Cerebellar nuclear complex (tissue), 1 donor: ENCODE measurements around the gene SPATA33.
"Not testable (repeated sequence)": the region's sequence is repeated elsewhere in the genome, so short reads cannot be mapped to it uniquely, and the experiment has no call there.

ENCODE experiments used
- DNase-seq, 2 experiments: peaks; one replicate each; lab custom pipeline; 2025; lab: John Stamatoyannopoulos, UW

The SPATA33 gene

DNA sequence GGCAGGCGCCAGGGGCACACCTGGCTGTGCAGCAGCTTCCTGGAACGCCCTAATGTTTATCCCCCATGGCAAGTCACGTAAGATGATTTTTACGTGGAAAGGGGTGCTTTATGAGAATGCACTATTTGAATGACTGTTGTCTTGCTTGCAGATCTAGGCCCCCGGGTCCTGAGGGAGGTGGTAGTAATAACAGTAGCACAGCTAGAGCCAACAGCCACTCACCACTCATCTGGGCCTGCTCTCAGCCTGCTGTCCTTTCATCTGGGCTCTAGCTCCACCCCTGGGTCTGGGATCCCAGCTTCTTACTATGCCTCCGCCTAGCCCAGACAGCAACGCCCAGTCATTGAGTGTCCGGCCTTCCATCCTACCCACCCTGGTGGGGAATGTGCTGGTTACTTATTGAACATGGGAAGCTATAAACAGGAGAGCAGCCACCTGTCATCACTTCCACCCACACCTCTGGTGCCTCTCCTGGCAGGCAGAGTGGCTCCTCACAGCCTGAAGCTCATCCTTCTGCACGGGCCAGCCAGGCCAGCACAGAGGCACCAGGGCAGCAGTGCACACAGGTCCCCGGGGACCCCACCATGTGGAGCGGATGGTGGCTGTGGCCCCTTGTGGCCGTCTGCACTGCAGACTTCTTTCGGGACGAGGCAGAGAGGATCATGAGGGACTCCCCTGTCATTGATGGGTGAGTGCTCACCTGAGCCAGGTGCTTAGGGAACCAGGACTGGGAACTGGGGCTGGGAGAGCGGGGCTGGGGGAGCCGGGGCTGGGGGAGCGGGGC lies 27.6 kb upstream of the SPATA33 start:
- DNase-seq = no peak

DNA sequence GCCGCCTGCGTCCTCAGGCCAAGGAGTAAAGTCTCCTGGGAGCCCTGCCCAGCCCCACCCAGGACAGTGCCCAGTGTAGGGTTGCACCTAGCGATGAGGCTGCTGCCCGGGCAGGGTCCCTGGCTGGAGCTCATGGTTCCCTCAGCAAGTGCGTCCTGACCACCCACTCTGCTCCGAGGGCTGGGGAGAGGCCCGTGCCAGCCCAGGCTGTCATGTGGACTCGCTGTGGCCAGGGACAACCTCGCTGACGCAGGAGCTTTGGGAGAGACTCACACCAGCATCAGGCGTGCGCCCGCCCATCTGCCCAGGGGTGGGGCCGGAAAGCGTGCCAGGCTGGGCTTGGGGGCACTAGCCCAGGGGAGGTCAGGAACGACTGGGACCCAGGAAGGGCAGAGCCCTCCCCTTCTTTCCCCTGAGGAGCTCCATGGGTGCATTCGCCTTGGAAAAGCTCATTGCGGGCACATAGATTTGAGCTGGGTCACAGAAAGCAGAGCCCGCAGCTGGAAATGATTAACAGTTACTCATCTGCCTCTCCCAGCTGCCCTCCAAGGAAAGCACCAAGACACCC lies 24.5 kb upstream of the SPATA33 start:
- no peak for DNase-seq

DNA sequence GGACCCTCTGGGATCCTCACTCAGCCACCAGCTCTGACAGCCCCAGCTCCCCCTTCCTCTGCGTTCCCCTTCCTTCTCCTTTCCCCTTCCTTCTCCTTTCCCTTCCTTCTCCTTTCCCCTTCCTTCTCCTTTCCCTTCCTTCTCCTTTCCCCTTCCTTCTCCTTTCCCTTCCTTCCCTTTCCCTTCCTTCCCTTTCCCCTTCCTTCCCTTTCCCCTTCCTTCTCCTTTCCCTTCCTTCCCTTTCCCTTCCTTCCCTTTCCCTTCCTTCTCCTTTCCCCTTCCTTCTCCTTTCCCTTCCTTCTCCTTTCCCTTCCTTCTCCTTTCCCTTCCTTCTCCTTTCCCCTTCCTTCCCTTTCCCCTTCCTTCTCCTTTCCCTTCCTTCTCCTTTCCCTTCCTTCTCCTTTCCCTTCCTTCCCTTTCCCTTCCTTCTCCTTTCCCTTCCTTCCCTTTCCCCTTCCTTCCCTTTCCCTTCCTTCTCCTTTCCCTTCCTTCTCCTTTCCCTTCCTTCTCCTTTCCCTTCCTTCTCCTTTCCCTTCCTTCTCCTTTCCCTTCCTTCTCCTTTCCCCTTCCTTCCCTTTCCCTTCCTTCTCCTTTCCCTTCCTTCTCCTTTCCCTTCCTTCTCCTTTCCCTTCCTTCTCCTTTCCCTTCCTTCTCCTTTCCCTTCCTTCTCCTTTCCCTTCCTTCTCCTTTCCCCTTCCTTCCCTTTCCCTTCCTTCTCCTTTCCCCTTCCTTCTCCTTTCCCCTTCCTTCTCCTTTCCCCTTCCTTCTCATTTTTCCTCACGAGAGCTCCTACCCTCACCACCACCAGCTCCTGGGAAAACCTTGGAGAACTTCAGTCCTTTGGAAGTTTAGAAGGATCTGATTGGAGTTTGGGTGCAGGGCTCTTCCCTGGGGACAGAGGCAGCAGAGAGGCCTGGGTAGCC lies 22.9 kb upstream of the SPATA33 start:
- not testable (repeated sequence) for DNase-seq

DNA sequence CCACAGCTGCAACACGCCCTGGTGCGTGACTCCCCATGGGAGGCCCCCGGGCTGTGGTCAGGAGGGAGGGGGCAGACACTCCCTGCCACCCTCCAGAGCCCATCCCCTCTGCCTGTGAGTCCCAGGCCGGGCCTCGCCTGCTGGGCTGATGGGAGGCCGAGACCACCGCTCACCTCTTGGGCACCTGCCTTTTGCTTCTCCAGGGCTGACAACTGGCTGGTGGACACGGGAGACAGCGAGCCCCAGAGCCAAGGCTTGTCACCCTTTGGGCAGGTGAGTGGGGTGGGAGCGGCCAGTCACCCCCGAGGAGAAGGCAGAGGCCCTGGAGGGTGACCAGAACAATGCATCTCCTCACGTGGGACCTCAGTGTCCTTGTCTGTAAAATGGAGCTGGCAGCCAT lies 21.0 kb upstream of the SPATA33 start:
- no peak for DNase-seq

DNA sequence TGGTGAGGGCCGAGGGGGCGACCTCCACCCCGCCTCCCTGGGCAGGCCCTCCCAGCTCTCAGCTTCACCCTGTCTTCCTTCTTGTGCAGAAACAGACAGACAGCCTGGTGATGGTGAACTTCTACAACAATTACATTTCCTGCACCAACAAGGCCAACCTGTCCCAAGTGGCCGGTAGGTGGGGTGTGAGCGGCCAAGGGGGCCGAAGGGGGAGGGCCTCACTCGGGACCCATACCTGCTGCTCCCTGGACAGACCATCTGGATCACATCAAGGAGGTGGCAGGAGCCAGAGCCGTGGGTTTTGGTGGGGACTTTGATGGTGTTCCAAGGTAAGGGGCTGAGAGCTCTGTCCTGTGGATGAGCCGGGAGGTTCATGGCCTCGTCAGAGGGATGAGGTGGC lies 20.3 kb upstream of the SPATA33 start:
- no peak for DNase-seq

DNA sequence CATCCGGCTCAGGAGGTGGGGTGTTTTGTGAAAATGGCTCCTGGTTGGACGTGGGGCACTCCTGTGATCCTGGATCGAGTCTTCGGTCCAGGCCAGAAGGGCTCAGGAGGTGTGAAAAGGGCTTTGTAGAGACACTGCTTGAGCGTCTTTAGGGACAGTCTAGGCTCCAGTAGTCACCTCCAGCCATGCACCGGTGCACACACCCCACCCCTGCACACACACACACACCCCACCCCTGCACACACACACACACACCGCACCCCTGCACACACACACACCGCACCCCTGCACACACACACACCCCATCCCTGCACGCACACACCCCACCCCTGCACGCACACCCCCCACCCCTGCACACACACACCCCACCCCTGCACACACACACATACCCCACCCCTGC lies 19.2 kb upstream of the SPATA33 start:
- no peak for DNase-seq

DNA sequence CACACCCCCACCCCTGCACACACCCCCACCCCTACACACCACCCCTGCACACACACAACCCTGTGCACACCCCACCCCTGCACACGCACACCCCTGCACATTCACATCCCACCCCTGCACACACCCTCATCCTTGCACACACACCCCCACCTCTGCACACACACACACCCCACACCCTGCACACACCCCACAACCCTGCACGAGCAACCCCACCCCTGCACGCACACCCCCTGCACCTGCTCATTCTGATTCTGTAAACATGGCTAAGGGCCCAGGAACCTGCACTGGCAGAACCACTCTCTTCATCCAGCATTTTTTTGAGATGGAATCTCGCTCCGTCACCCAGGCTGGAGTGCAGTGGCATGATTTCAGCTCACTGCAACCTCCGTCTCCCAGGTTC lies 18.3 kb upstream of the SPATA33 start:
- no peak for DNase-seq

DNA sequence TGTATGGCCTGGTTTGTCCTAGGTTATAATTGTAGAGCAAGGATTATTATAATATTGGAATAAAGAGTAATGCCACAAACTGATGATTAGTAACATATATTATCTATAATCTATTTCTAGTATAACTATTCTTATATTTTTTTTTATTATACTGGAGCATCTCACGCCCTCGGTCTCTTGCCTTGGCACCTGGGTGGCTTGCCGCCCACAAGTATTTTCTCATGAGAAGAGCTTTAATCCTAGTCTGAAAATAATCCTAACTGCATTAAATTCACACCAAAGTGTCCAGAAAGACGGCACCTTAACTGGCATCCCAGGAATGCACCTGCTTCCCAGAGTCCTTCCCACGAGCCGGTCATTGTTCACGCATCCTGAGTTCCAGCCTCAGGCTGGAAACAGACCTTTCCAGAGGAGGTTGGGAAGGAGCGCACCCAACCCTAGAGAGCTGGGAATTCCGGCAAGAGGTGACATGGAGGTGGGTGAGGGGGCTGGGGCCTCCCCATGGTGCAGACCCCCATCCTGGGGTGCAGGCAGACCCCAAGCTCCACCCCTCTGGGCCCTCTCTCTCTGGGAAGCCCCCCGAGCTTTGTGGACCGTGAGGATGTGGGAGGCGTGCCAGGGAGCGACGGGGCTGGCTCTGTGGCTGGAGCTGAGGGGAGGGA lies 16.0 kb upstream of the SPATA33 start:
- DNase-seq = no peak

DNA sequence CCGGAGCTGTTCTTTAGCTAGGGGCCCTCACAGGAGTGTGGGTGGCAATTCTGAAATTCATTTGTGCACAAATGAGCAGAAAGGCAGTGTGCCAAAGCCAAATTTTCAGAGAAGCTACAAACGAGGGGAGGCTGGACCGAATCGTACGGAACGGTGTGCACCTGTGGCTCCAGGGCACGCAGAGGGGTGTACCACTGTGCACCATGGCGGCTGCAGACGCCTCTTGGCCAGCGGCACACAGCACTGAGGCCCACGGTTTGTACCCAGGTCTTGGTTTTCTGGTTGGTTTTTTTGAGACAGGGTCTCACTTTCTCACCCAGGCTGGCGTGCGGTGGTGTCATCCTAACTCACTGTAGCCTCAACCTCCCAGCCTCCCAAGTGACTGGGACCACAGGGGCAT lies 15.1 kb upstream of the SPATA33 start:
- no peak for DNase-seq

DNA sequence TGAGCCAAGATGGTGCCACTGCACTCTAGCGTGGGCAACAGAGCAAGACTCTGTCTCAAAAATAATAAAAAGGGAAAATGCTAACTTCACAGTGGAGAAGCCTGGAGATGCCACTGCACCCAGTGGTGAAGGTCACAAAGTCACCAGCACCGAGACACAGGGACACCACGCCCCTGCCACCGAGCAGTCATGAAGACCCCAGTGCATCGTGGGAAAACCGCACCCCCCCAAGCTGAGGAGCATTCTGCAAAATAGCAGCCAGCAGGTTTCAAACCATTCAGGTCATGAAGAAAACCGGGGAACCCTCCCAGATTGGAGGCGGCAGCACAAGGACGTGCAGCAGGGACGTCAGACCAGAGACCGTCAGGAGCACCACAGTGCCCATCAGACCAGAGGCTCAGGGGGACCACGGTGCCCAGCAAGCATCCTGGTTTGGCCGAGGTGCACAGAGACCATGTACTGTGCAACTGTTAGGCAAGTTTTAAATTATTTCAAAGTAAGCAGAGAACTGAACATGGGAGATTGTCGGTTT lies 13.8 kb upstream of the SPATA33 start:
- DNase-seq = no peak

DNA sequence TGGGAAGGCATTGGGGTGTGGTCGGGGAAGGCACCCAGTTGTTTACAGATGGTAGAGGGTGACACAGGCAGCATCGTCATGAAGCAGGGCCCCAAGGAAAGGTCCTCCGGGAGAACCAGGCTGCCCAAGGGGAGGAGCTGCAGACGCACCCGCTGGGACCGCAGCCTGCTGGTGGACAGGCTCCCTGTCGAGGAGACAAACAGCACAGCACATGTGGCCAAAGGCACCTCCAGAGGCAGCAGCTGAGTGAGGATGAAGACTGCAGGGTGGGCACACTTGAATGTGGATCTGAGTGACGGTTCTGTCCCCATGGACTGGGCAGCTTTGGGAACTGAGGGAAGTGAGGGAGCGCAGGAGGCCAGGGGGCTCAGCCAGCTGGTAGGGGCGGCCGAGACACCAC lies 12.5 kb upstream of the SPATA33 start:
- DNase-seq = no peak

DNA sequence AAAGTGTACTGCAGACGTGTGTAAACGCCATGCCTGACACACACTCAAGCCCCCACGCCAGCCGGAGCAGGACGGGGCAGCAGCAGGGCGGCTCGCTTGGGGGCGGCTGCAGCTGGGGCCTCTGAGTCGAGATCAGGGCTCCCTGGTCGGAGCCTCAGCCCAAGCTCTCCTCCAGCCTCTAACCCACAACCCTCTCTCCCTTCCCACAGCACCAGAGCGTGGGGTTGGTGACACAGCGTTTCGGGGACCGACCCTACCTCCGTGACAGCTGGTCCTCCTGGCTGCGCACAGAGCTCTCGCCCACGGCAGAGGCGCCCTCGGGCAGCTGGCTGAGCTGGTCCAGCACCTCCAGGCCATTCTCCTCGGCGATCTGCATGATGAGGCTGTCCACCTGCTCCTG lies 11.4 kb upstream of the SPATA33 start:
- no peak for DNase-seq

DNA sequence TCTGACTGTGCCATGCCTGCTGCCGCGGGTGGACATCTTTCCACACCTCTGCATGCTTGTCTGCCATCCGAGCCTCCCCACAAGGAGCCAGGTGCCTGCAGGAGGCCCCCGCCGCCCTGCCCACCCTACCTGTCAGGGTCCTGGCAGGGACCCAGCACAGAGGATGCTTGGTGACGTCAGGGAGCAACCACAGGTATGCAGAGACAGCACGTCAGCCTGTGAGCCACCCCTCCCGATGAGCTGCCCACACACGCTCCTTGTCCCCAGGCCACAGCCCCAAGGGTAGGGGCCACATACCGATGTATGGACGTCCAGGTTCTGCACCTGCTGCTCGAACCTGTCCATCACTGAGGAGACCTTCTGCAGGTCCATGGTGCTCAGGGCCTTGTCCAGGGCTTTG lies 10.7 kb upstream of the SPATA33 start:
- no peak for DNase-seq

DNA sequence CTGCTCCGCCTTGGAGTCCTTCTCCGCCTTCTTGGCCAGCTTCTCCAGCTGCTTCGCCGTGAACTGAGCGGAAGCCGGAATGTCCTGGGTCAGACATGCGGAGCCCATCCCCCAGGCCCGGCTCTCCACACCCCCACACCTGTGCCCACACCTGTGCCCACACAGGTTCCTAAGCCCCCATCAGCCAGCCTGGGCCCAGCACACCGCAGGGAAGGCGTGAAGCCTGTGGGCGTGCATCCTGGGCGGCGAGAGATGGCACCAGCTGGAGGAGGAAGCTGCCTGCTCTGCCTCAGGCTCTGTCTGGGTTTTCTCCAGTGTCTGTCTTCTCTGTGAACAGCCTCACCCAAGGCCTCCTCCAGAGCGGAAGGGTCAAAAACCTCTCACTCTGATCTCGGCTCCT lies 6.1 kb upstream of the SPATA33 start:
- no peak for DNase-seq

DNA sequence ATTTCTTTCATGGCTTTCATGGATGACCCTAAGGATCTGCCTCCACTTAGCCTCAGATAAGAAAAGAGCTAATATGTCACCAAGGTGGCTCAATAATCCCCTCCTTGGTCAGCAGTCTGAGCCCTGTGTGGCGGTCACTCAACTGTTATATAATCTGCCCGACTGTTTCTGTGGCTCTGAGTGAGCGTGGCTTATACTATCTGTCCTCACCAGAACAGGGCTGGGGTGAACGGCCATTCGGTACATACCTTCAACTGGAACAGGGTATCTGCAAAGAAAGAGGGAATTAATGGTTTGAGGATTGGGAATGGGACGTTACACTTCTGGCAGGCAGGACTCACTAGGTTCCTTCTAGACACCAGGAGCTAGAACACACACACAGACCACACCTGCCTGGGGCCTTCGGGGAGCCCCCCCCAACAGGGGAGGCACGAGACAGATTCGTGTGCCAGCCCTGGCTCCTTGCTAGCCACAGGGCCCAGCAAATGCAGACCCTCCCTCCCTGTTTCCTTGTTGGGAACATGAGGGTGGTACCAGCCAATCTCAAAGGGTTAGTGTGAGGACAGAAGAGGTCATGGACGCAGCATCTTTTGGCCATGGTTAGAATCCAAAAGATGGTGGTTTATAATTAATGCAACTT lies 3.9 kb upstream of the SPATA33 start:
- no peak for DNase-seq

DNA sequence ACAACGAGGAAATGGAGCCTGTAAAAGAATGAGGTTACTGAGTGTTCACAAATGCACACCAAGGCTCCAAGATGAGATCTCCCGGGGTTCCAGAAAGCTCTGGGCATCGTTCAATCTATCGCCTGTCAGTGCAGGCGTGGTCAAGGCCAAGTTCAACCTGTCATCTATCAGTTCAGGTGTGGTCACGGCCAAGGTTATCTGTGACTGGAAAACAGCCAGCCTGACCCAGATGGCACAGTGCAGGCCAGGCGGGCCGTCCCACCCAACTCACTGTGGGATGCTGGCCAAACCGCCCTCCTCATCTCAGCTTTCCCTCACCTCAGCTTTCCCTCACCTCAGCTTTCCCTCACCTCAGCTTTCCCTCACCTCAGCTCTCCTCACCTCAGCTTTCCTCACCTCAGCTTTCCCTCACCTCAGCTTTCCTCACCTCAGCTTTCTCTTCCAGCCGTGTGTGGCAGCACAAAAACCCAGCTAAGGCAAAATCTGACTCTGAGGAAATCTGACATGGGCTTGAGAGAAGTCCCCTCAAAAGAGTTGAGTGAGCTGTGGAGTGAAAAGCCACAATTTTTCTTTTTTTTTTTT lies 2.5 kb upstream of the SPATA33 start:
- no peak for DNase-seq

DNA sequence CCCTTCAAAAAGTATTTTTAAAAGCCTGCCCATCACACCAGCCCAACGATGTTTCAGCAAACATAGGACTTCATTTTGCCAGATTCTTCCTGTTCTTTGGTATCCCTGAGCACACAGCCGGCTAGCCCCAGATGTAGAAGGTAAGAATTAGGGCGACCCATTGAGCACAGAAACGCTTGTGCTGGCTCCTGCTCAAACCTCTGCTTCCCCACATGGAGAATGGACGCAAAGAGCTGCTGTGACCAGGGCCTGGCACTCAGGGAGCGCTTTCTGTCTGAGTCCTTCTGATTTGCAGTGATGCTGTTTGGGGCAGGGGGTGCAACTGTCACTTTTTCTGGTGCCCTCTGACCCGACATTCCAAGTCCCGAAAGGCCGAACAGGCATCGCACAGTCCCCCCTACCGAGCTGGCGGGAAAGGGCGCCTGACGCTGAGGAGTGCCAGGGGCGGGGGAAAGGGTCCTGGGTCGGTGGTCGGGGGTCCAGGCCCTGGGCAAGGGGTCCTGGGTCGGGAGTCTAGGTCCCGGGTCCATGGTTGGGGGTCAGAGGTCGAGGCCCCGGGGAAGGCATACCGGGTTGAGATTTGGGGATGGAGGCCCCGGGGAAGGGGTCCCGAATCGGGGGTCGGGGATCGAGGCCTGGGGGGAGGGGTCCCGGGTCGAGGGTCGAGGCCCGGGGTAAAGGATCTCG lies 1.1 kb upstream of the SPATA33 start:
- DNase-seq = no peak

DNA sequence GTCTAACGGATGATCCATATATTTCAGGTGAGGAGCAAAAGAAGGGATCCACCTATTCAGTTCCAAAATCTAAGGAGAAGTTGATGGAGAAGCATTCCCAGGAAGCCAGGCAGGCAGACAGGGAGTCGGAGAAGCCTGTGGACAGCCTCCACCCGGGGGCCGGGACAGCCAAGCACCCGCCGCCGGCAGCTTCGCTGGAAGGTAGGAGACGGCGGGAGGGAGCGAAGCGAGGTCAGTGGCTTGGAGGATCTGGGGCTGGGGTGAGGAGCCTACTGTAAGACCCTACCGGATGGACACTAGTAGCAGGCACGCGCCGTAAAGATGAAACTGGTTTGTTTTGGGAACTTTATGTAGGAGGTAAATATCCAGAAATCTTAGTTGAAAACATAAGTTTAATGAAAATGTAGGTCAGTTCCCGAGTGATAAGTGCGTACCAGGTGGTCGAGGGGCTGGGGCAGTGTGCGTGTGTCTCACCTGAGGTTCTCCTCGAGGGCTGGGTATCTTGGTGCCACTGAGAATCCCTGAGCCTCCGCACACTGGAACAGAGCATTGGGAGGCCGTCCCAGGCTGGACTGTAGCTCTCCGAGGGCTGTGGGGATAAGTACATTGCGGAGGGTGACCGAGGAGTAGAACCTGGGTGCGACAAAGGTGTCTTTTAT lies 714 bp downstream of the SPATA33 start:
- no peak for DNase-seq

DNA sequence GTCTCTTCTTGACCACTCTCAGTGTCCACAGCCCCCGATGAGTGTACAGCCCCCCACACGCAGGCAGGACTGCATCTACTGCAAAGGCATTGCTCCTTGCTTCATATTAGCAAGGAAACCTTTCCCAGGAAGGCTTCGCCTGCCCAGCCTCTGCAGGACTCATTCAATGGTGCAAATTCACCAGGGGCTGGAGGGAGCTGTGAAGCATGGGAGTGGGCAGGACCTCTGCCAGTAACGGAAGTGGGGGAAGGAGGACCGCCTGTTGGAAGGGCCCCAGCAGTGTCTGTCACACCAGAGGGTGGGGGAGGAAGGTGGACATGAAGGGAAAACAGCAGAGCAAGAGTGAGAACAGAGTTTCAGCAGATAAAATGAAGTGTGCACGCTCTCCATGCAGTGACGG lies 2.5 kb downstream of the SPATA33 start:
- no peak for DNase-seq

DNA sequence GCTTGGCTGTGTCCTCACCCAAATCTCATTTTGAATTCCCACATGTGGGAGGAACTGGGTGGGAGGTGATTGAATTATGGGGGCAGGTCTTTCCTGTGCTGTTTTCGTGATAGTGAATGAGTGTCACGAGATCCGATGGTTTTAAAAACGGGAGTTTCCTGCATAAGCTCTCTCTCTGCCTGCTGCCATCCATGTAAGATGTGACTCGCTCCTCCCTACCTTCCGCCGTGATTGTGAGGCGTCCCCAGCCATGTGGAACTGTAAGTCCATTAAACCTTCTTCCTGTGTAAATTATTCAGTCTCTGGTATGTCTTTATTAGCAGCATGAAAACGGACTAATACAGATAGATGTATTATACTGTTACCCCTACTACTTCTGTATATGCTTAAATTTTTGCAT lies 3.6 kb downstream of the SPATA33 start:
- no peak for DNase-seq
